ENCODE data around the gene ZSCAN22. TPM values are rescaled to one million over a fixed set of nuclear protein-coding genes. Genes with fewer than 3 reads are reported as not detected.
A peak's percentile ranks its signal among the peaks of the same experiment; 100 is the strongest.

Gene ZSCAN22
- total and polyA plus RNA-seq, 2 of the 13 experiments (the other 11 are each of a cell fraction or from before 2014, with no cell fraction given) = 2.5 to 3.5 TPM

GRCh38 chr19:58386576-58387337 lies 60.0 kb downstream of the ZSCAN22 start, which contains the start of gene RPS5 (continued):
- TF ChIP-seq ZC3H13 (CRISPR knock-in tag; IDR thresholded peaks at IDR 0.05) (0 out of 2 replicates have a peak, but pooled peaks have one; percentile 78), FOXJ3 (CRISPR knock-in tag; IDR thresholded peaks at IDR 0.05; ENCODE audit: borderline replicate concordance) (peak; percentile 37; the same call in 1 of the 2 replicates), NCOA2 (CRISPR knock-in tag; IDR thresholded peaks at IDR 0.05) (peak; percentile 26; the same call in 1 of the 2 replicates), DDIT3 (CRISPR knock-in tag; IDR thresholded peaks at IDR 0.05) (peak; percentile 21; the same call in 1 of the 2 replicates), EED (CRISPR knock-in tag; IDR thresholded peaks at IDR 0.05) (no peak; the same call in 1 of the 2 replicates), TRIM22 (IDR thresholded peaks at IDR 0.05) (no peak), ATF7-NPFF (CRISPR knock-in tag; IDR thresholded peaks at IDR 0.05; ENCODE audit: low read depth) (peak; percentile 65), MEF2D (CRISPR knock-in tag; IDR thresholded peaks at IDR 0.05) (peak; percentile 40; the same call in 1 of the 2 replicates), HES4 (CRISPR knock-in tag; IDR thresholded peaks at IDR 0.05; ENCODE audit: borderline replicate concordance) (peak; percentile 95), JUNB (CRISPR knock-in tag; IDR thresholded peaks at IDR 0.05; ENCODE audit: borderline replicate concordance) (no peak), LRRFIP1 (CRISPR knock-in tag; conservative IDR thresholded peaks at IDR 0.05) (no peak), ZNF205 (CRISPR knock-in tag; IDR thresholded peaks at IDR 0.05) (0 out of 2 replicates have a peak, but pooled peaks have one; percentile 42), ZNF430 (CRISPR knock-in tag; IDR thresholded peaks at IDR 0.05) (peak; percentile 83), GTF3A (CRISPR knock-in tag; conservative IDR thresholded peaks at IDR 0.05) (no peak), KDM2A (CRISPR knock-in tag; IDR thresholded peaks at IDR 0.05; ENCODE audit: borderline replicate concordance, low read depth) (peak; percentile 89), JARID2 (CRISPR knock-in tag; IDR thresholded peaks at IDR 0.05; ENCODE audit: insufficient replicate concordance) (no peak), ZNF124 (CRISPR knock-in tag; IDR thresholded peaks at IDR 0.05) (peak; percentile 49; the same call in 1 of the 2 replicates), GABPB1 (CRISPR knock-in tag; IDR thresholded peaks at IDR 0.05) (peak; percentile 97), ZNF232 (CRISPR knock-in tag; IDR thresholded peaks at IDR 0.05; ENCODE audit: borderline replicate concordance) (peak; percentile 30; the same call in 1 of the 2 replicates), KDM3A (CRISPR knock-in tag; IDR thresholded peaks at IDR 0.05; ENCODE audit: low read depth) (peak; percentile 77; the same call in 1 of the 2 replicates), CCDC6 (CRISPR knock-in tag; IDR thresholded peaks at IDR 0.05) (peak; percentile 36; the same call in 1 of the 2 replicates), ZNF24 (IDR thresholded peaks at IDR 0.05) (no peak), ZNF572 (CRISPR knock-in tag; IDR thresholded peaks at IDR 0.05) (no peak), ZNF670 (CRISPR knock-in tag; IDR thresholded peaks at IDR 0.05; ENCODE audit: borderline replicate concordance) (no peak), SAFB2 (CRISPR knock-in tag; IDR thresholded peaks at IDR 0.05; ENCODE audit: borderline replicate concordance, low read depth) (no peak)
- TF ChIP-seq, protein P1, sequence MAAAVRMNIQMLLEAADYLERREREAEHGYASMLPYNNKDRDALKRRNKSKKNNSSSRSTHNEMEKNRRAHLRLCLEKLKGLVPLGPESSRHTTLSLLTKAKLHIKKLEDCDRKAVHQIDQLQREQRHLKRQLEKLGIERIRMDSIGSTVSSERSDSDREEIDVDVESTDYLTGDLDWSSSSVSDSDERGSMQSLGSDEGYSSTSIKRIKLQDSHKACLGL (CRISPR knock-in tag; IDR thresholded peaks at IDR 0.05) = peak; percentile 81
